Choroid plexus epithelial cell (primary cell): ENCODE measurements around the gene UBE2D2.
"Not testable (repeated sequence)": the region's sequence is repeated elsewhere in the genome, so short reads cannot be mapped to it uniquely, and the experiment has no call there.

ENCODE experiments used
- DNase-seq: peaks from one replicate; pipeline ENCODE4 v3.0.0-alpha.2; 2010; ENCODE audit warnings: low read depth
- H3K4me3 ChIP-seq: 2 replicates; pipeline ENCODE4 v1.5.1; 2011; ENCODE audit warnings: low read depth, mild to moderate bottlenecking, control low read depth, low read length, moderate library complexity
- CTCF ChIP-seq: conservative IDR thresholded peaks from 2 replicates; pipeline ENCODE4 v1.5.1; 2011; ENCODE audit warnings: low read depth, mild to moderate bottlenecking, control low read depth, inconsistent platforms, low read length, moderate library complexity

The UBE2D2 gene

GRCh38 chr5:139531772-139532169, 29.4 kb upstream of the UBE2D2 start:
- no peak for DNase-seq
- H3K4me3 ChIP-seq: no peak overlapping the region
- TF ChIP-seq CTCF: no peak

GRCh38 chr5:139543423-139543991, 17.6 kb upstream of the UBE2D2 start:
- peak; percentile 30 for TF ChIP-seq CTCF
- peak overlapping the region; percentile 37 for H3K4me3 ChIP-seq
- peak; percentile 27 for DNase-seq

- DNase-seq: not testable (repeated sequence)
These were observed 14.5 kb upstream of the UBE2D2 start for GRCh38 chr5:139546593-139546992.

GRCh38 chr5:139549162-139549894, 11.8 kb upstream of the UBE2D2 start:
- TF ChIP-seq CTCF: no peak
- no peak overlapping the region for H3K4me3 ChIP-seq
- DNase-seq: no peak

More at GRCh38 chr5:139546593-139546992, 14.5 kb upstream of the UBE2D2 start:
- not testable (repeated sequence) for H3K4me3 ChIP-seq

GRCh38 chr5:139550051-139550872, 10.9 kb upstream of the UBE2D2 start:
- DNase-seq, H3K4me3 ChIP-seq: not testable (repeated sequence)

- no peak for TF ChIP-seq CTCF
These were observed 9.8 kb upstream of the UBE2D2 start for GRCh38 chr5:139551191-139551889.

GRCh38 chr5:139552893-139553575, 8.1 kb upstream of the UBE2D2 start:
- no peak for DNase-seq
- TF ChIP-seq CTCF: no peak

More at GRCh38 chr5:139551191-139551889, 9.8 kb upstream of the UBE2D2 start:
- H3K4me3 ChIP-seq: no peak overlapping the region
- no peak for DNase-seq

More at GRCh38 chr5:139552893-139553575, 8.1 kb upstream of the UBE2D2 start:
- no peak overlapping the region for H3K4me3 ChIP-seq
